ENCODE results near the gene ADGRD2.

- TF ChIP-seq CTCF (IDR thresholded peaks at IDR 0.05), result no peak
- TF ChIP-seq POLR2A (IDR thresholded peaks at IDR 0.05), result no peak
Measured at GRCh38 chr9:124487260-124488182, 37.3 kb downstream of the ADGRD2 start.

All from breast epithelium (tissue), 3 donors.